NCI-H2029 treated with DMSO at 0.1 percent for 48 hours (cell line): ENCODE results near the gene SPRY1.

Source experiments
- DNase-seq: peaks from one replicate; lab custom pipeline; 2025; lab: John Stamatoyannopoulos, UW

The SPRY1 gene

GRCh38 chr4:123380728-123381716 lies 15.6 kb upstream of the SPRY1 start:
- no peak for DNase-seq

GRCh38 chr4:123381996-123382395 lies 14.6 kb upstream of the SPRY1 start:
- no peak for DNase-seq

- no peak for DNase-seq
These were observed 13.0 kb upstream of the SPRY1 start for GRCh38 chr4:123383566-123383965.

GRCh38 chr4:123386609-123387008 lies 10.0 kb upstream of the SPRY1 start:
- DNase-seq, result no peak

DNA sequence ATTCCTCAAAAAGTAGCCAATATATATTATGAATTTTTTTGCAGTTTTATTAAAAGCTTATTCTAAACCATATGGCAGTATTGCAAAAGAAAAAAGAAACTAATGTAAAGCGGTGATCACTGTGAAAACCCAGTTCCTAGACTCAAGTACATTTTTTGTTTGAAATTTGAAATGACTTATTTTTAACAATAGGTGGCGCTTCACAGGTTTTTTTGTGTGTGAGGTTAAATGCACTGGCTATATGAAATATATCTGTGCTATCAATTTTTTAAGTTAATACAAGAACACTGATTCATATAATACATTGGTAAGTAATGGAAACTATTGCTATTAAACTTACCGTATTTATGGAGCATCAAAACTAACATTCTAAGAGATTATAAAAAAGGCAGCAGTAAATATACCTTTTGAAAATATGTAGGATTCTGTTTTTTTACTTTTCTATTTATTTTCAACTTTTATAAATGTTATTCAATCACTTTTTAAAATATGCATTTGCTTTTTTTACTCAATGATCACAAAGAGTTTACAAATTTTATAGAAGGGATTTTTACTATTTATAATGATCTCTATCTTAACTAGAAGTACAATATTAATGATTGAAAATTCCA lies 5.6 kb upstream of the SPRY1 start:
- DNase-seq, result no peak

GRCh38 chr4:123393721-123394120 lies 2.9 kb upstream of the SPRY1 start:
- DNase-seq, result no peak

GRCh38 chr4:123397144-123398065 lies 810 bp downstream of the SPRY1 start:
- DNase-seq, result peak; percentile 28

GRCh38 chr4:123398066-123398852 lies 1.7 kb downstream of the SPRY1 start:
- no peak for DNase-seq

GRCh38 chr4:123398853-123399626 lies 2.4 kb downstream of the SPRY1 start:
- no peak for DNase-seq

- DNase-seq, result no peak
These were observed 3.2 kb downstream of the SPRY1 start for GRCh38 chr4:123399627-123400358.

DNA sequence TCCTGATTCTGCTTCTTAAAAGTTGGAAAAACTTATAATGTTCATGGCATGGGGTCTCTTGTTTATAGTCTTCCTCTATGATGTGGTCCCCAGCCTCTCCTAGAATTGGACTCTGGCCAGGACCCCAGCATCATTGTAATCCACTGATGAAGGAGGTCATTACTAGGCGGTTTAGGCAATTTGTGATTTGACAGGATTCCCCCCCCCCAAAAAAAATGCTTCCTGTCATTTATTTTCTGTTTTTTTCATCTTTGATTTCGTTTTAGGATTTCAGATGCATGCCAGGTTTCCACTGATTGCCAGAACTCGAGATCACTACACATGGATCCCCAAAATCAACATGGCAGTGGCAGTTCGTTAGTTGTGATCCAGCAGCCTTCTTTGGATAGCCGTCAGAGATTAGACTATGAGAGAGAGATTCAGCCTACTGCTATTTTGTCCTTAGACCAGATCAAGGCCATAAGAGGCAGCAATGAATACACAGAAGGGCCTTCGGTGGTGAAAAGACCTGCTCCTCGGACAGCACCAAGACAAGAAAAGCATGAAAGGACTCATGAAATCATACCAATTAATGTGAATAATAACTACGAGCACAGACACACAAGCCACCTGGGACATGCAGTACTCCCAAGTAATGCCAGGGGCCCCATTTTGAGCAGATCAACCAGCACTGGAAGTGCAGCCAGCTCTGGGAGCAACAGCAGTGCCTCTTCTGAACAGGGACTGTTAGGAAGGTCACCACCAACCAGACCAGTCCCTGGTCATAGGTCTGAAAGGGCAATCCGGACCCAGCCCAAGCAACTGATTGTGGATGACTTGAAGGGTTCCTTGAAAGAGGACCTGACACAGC lies 4.9 kb downstream of the SPRY1 start:
- DNase-seq, result no peak

DNA sequence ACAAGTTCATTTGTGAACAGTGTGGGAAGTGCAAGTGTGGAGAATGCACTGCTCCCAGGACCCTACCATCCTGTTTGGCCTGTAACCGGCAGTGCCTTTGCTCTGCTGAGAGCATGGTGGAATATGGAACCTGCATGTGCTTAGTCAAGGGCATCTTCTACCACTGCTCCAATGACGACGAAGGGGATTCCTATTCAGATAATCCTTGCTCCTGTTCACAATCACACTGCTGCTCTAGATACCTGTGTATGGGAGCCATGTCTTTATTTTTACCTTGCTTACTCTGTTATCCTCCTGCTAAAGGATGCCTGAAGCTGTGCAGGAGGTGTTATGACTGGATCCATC lies 5.5 kb downstream of the SPRY1 start:
- no peak for DNase-seq

GRCh38 chr4:123403080-123403604 lies 6.5 kb downstream of the SPRY1 start:
- no peak for DNase-seq

DNA sequence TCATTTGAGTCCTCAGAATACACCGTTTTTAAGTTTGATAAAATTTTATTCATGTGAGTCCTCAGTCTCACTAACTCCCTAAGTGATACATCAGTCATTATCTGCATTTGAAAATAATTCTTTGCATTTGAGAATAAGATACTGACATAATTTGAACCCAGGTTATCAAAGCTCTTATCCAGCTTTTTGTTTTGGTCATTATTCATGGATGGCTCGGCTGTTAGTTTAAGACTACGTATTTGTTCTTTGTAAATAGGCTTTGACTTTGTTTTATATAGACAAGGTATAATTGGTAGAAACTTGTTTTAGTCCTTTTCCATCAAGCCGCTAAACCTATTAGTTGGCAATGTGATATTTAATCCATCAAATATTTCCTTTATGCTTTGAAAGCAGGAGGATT lies 7.9 kb downstream of the SPRY1 start:
- DNase-seq, result no peak

DNA sequence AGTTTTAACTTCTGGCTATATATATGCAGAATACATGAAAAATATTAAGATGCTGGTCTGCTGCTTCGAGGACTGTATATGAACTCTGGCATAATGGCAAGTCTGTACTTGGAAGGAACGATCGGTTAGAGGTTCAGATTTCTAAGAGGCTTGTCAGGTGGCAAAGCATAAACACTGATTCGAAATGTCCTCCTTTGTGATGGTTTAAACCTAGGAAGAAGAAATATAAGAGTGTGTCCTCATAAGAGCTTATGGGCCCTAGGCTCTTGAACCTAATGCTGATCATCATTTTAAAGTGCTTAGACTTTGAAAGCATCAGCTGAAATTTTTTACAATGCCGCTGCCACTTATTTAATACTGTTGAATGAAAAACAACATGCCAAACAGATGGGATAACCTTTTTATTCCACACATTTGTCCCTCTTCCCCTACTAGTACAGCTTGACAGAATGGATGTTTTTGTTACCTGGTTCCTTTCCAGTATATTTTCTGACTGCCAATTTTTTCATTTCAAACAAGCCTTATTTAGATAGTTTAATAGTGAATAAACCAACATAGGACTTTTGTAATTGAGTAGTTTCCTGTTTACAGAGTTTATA lies 8.8 kb downstream of the SPRY1 start:
- DNase-seq, result no peak

- DNase-seq, result no peak
These were observed 10.3 kb downstream of the SPRY1 start for GRCh38 chr4:123406872-123407271.

DNA sequence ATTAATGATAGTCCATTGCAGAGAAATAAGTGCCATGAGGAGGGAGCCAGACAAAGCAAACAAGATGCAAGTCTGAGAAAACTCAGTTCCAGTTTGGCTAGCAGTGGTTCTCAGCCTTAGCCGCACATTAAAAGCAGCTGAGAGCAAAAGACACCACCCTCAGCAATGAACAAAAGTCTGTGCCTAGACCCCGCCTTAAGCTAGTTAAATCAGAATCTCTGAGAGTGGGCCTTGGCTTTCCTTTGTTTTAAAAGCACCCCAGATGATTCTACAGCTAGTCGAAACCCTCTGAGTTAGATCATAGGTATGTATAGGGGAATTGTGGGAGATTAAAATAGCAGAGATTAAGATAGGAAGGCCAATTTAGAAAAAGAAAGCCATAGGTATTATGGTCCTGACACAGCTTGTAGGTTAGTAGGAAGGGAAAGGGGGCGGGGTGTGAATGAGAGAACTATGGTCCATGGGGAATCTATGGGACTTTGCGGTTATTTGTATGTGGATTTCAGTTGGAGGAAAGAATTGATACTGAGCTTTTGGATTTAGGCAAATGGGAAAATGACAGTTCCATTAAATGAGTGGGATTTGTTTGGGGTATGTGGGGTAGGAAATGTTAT lies 12.0 kb downstream of the SPRY1 start:
- no peak for DNase-seq

- no peak for DNase-seq
These were observed 12.7 kb downstream of the SPRY1 start for GRCh38 chr4:123409334-123409733.
